Neural progenitor cell (in vitro differentiated cells): ENCODE measurements around the gene HLA-DMA. TPM values are rescaled to one million over a fixed set of nuclear protein-coding genes. Genes with fewer than 3 reads are reported as not detected.
A peak's percentile ranks its signal among the peaks of the same experiment; 100 is the strongest.

Source experiments
- DNase-seq: peaks from one replicate; pipeline ENCODE4 v3.0.0-alpha.2; 2016; ENCODE audit warnings: low spot score
- H2AFZ ChIP-seq: fragments of 200-600 bp; sonication (generic); replicated peaks from 2 replicates; pipeline ENCODE4 v1.6.1; 2016; ENCODE audit warnings: antibody characterized with exemption
- H3F3A ChIP-seq: fragments of 200-600 bp; sonication (generic); 2 replicates; pipeline ENCODE4 v1.6.1; 2016; ENCODE audit warnings: antibody characterized with exemption, low read depth
- H3K27ac ChIP-seq: fragments of 200-600 bp; sonication (generic); 2 replicates; pipeline ENCODE4 v1.5.1; 2016; ENCODE audit warnings: mild to moderate bottlenecking
- H3K27me3 ChIP-seq: fragments of 200-600 bp; sonication (generic); 2 replicates; pipeline ENCODE4 v1.6.1; 2016; ENCODE audit warnings: mild to moderate bottlenecking, moderate library complexity
- H3K36me3 ChIP-seq: fragments of 200-600 bp; sonication (generic); 2 replicates; pipeline ENCODE4 v1.5.1; 2016
- H3K4me1 ChIP-seq: fragments of 200-600 bp; sonication (generic); 2 replicates; pipeline ENCODE4 v1.6.1; 2016; ENCODE audit warnings: mixed run types
- H3K4me2 ChIP-seq: fragments of 200-600 bp; sonication (generic); 2 replicates; pipeline ENCODE4 v1.6.1; 2016
- H3K4me3 ChIP-seq: fragments of 200-600 bp; sonication (generic); 2 replicates; pipeline ENCODE4 v1.5.1; 2016
- H3K79me2 ChIP-seq: fragments of 200-600 bp; sonication (generic); 2 replicates; pipeline ENCODE4 v1.6.1; 2016; ENCODE audit warnings: low read depth
- H3K9ac ChIP-seq: fragments of 200-600 bp; sonication (generic); 2 replicates; pipeline ENCODE4 v1.6.1; 2016
- H3K9me3 ChIP-seq: fragments of 200-600 bp; sonication (generic); 2 replicates; pipeline ENCODE4 v1.5.1; 2016; ENCODE audit warnings: low read depth
- H4K20me1 ChIP-seq: fragments of 200-600 bp; sonication (generic); 2 replicates; pipeline ENCODE4 v1.6.1; 2016; ENCODE audit warnings: low read depth
- H3K27ac Mint-ChIP-seq: 3 replicates; pipeline ENCODE4 v1.8.0; 2021; ENCODE audit warnings: mixed read lengths
- H3K27me3 Mint-ChIP-seq: 2 replicates; pipeline ENCODE4 v1.8.0; 2022; ENCODE audit warnings: low read depth, mild to moderate bottlenecking, inconsistent platforms, moderate library complexity, mixed read lengths; ENCODE audit not compliant: insufficient read depth
- H3K36me3 Mint-ChIP-seq: 3 replicates; pipeline ENCODE4 v1.8.0; 2021; ENCODE audit warnings: mixed read lengths
- H3K4me1 Mint-ChIP-seq: 3 replicates; pipeline ENCODE4 v1.8.0; 2021; ENCODE audit warnings: mixed read lengths
- H3K4me3 Mint-ChIP-seq: 3 replicates; pipeline ENCODE4 v1.8.0; 2021; ENCODE audit warnings: mild to moderate bottlenecking, moderate library complexity, mixed read lengths
- H3K9me3 Mint-ChIP-seq: 3 replicates; pipeline ENCODE4 v1.8.0; 2020; ENCODE audit warnings: mixed read lengths
- CTCF ChIP-seq: fragments of 200-600 bp; sonication (generic); IDR thresholded peaks from 2 replicates; pipeline ENCODE4 v1.5.1; 2017; ENCODE audit warnings: antibody characterized with exemption, mild to moderate bottlenecking
- EZH2 ChIP-seq: fragments of 200-600 bp; sonication (generic); IDR thresholded peaks from 2 replicates; pipeline ENCODE4 v1.6.1; 2017; ENCODE audit warnings: antibody characterized with exemption, mild to moderate bottlenecking, moderate library complexity
- EZH2phosphoT487 ChIP-seq: fragments of 200-600 bp; sonication (generic); IDR thresholded peaks from 2 replicates; pipeline ENCODE4 v1.6.1; 2017; ENCODE audit warnings: antibody characterized with exemption
- total RNA-seq: library from RNA; depleted of rRNA; stranded (reverse); fragments of >200 nt; gene quantifications from 2 replicates; pipeline ENCODE4 v1.2.3, GENCODE V29; 2015; ENCODE audit warnings: low replicate concordance

HLA-DMA gene
- total RNA-seq, 1 donor from 2014 or later, result 11.9 TPM

DNA sequence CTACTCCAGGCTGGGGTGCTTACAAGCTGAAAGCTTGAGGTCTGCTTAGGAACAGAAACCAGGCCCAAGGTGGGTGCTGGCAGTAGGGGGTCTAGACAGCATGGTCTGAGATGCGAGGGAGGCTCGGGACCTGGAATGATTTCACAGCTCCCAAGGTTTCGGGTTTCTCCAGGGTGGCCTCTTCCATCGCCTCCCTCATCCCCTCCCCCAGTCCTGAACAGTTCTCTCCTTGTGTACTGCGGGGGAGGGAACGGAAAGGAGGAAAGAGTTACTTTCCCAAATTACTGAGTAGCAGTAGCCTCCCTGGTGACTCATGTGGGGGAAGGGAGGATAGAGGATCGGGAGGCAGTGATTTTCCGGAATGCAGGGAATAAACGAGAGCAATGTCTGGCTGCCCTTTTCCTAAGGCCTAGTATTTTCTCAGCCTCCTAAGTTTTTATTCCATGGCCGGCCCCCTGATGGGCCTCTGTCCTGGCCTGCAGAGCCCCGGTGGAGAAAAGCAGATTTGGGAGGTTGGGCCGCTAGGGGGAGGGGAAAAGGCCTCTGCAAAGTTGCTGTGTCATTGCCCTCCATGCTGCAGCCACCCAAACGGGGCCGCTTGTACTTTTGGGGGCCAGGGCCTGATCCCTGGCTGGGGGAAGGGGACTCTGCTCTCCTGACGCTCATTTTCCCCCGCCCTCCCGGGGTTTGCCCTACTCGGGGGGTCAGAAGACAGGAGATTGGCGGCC is 17.0 kb upstream of the HLA-DMA start:
- H4K20me1 ChIP-seq, result peaks cover 37% of the 10 kb centered on the region
- H3K79me2 ChIP-seq, result peaks cover 82% of the 10 kb centered on the region
- H3K27ac ChIP-seq, result peak overlapping the region; percentile 100
- H3K9me3 ChIP-seq, result no peaks in the 10 kb centered on the region
- no peak overlapping the region for H2AFZ ChIP-seq
- Mint-ChIP-seq H3K4me1 (peaks cover 29% of the 10 kb centered on the region), H3K9me3 (no peaks in the 10 kb centered on the region), H3K27ac (peak overlapping the region; percentile 100), H3K36me3 (peaks cover 19% of the 10 kb centered on the region), H3K27me3 (peaks cover 11% of the 10 kb centered on the region), H3K4me3 (peak overlapping the region; percentile 94)
- peak overlapping the region; percentile 68 for H3K4me3 ChIP-seq
- H3K9ac ChIP-seq, result peak overlapping the region; percentile 90
- H3F3A ChIP-seq, result peaks cover 66% of the 10 kb centered on the region
- H3K27me3 ChIP-seq, result no peaks in the 10 kb centered on the region
- H3K4me2 ChIP-seq, result peak overlapping the region; percentile 82
- H3K4me1 ChIP-seq, result peaks cover 12% of the 10 kb centered on the region
- H3K36me3 ChIP-seq, result peaks cover 7% of the 10 kb centered on the region
- TF ChIP-seq EZH2phosphoT487 (no peak), CTCF (peak; percentile 60)
- peak; percentile 92 for DNase-seq

- TF ChIP-seq EZH2 (no peak), CTCF (peak; percentile 25), EZH2phosphoT487 (no peak)
Observed at GRCh38 chr6:32968867-32969684, 16.2 kb upstream of the HLA-DMA start.

DNA sequence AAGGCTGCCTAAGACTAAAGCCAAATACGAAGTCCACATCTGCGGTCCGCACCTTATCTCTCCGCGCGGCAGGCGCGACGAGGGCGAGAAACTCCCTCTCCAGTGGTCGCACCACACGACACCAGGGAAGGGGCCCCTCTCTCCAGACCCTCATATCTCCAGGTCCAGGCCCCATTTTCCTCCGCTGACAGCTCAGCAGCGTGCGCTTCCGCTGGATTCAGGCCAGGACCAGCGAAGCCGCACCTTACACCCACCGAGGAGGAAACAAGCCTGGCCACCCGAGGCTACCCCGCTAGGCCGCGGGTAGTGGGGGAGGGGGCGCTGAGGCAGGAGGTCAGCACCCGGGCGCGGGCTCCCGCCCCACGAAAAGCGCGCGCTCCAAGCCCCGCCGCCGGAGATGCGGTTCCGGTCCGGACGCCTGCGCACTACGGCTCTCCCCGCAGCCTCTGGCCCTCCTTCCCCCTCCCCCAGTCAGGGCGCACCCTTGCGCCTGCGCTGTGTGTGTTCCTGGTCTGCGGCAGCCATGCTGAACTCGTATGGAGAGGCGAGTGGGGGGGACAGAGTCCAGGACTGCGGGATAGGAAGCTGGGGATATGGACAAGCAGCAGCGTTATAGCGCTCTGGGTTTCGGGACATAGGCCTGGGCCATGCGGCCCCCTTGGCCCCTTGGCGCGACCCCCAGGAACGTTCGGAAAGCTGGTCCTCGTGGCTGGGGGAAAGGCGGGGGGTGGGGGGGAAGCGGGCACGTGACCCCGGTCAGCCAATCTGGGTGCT is 15.4 kb upstream of the HLA-DMA start, which contains the start of gene BRD2:
TSS of gene BRD2 (plus strand) at position 502 of the 774 bp plus-strand sequence. CDS start 4,305 bp downstream, outside the sequence.
- peaks cover 66% of the 10 kb centered on the region for H3K79me2 ChIP-seq

More at GRCh38 chr6:32968867-32969684, 16.2 kb upstream of the HLA-DMA start:
- H3K36me3 Mint-ChIP-seq, result peaks cover 17% of the 10 kb centered on the region
- H3K27ac ChIP-seq, result peak overlapping the region; percentile 100
- peaks cover 11% of the 10 kb centered on the region for H3K27me3 Mint-ChIP-seq
- H4K20me1 ChIP-seq, result peaks cover 29% of the 10 kb centered on the region
- peaks cover 59% of the 10 kb centered on the region for H3F3A ChIP-seq
- DNase-seq, result peak; percentile 93
- H3K9ac ChIP-seq, result peak overlapping the region; percentile 90
- peaks cover 74% of the 10 kb centered on the region for H3K79me2 ChIP-seq
- H2AFZ ChIP-seq, result no peak overlapping the region
- H3K4me1 ChIP-seq, result peaks cover 10% of the 10 kb centered on the region
- H3K9me3 Mint-ChIP-seq, result no peaks in the 10 kb centered on the region
- H3K36me3 ChIP-seq, result no peaks in the 10 kb centered on the region
- H3K27ac Mint-ChIP-seq, result peak overlapping the region; percentile 100
- peak overlapping the region; percentile 68 for H3K4me3 ChIP-seq
- H3K4me3 Mint-ChIP-seq, result peak overlapping the region; percentile 94
- peak overlapping the region; percentile 82 for H3K4me2 ChIP-seq
- no peaks in the 10 kb centered on the region for H3K27me3 ChIP-seq
- H3K4me1 Mint-ChIP-seq, result peaks cover 23% of the 10 kb centered on the region
- no peaks in the 10 kb centered on the region for H3K9me3 ChIP-seq

More for the DNA sequence above, 15.4 kb upstream of the HLA-DMA start, which contains the start of gene BRD2:
- peak within 1 kb of the TSS; percentile 94 for H3K4me3 Mint-ChIP-seq
- H3F3A ChIP-seq, result peaks cover 53% of the 10 kb centered on the region
- H3K9me3 ChIP-seq, result no peaks in the 10 kb centered on the region
- peaks cover 21% of the 10 kb centered on the region for H4K20me1 ChIP-seq
- peak within 1 kb of the TSS; percentile 68 for H3K4me3 ChIP-seq
- H3K27ac Mint-ChIP-seq, result peak within 1 kb of the TSS; percentile 100
- DNase-seq, result peak; percentile 98
- no peaks in the 10 kb centered on the region for H3K36me3 ChIP-seq
- no peaks in the 10 kb centered on the region for H3K9me3 Mint-ChIP-seq
- H3K27ac ChIP-seq, result peak within 1 kb of the TSS; percentile 100
- H3K4me1 ChIP-seq, result peaks cover 10% of the 10 kb centered on the region
- peaks cover 11% of the 10 kb centered on the region for H3K27me3 Mint-ChIP-seq
- H3K4me2 ChIP-seq, result peak within 1 kb of the TSS; percentile 82
- peak within 1 kb of the TSS; percentile 77 for H2AFZ ChIP-seq
- peaks cover 21% of the 10 kb centered on the region for H3K4me1 Mint-ChIP-seq
- peak within 1 kb of the TSS; percentile 90 for H3K9ac ChIP-seq
- TF ChIP-seq EZH2 (no peak), CTCF (no peak), EZH2phosphoT487 (no peak)
- no peaks in the 10 kb centered on the region for H3K27me3 ChIP-seq
- peaks cover 9% of the 10 kb centered on the region for H3K36me3 Mint-ChIP-seq
